ENCODE data around the gene TRABD. TPM values are rescaled to one million over a fixed set of nuclear protein-coding genes. Genes with fewer than 3 reads are reported as not detected.

The TRABD gene
- total RNA-seq, 4 donors from 2014 or later, result 18.3 to 43.1 (median 28.4) TPM

- ATAC-seq (ENCODE audit: low FRiP score) (no peak), DNase-seq (ENCODE audit: low spot score) (no peak)
- no peak for TF ChIP-seq CTCF (IDR thresholded peaks at IDR 0.05)
Observed at GRCh38 chr22:50217543-50218152, 31.9 kb downstream of the TRABD start.

- no peak for ATAC-seq (ENCODE audit: low FRiP score)
- DNase-seq (ENCODE audit: low spot score), result no peak
Observed at GRCh38 chr22:50218153-50218995, 32.7 kb downstream of the TRABD start.

GRCh38 chr22:50218996-50219727 is 33.4 kb downstream of the TRABD start:
- ATAC-seq (ENCODE audit: low FRiP score) (peak; percentile 82), DNase-seq (ENCODE audit: low spot score) (peak; percentile 51)
- TF ChIP-seq CTCF (IDR thresholded peaks at IDR 0.05), result no peak

More at GRCh38 chr22:50218153-50218995, 32.7 kb downstream of the TRABD start:
- no peak for TF ChIP-seq CTCF (IDR thresholded peaks at IDR 0.05)

GRCh38 chr22:50219800-50220602 is 34.3 kb downstream of the TRABD start:
- ATAC-seq (ENCODE audit: low FRiP score) (no peak), DNase-seq (ENCODE audit: low spot score) (no peak)
- TF ChIP-seq CTCF (IDR thresholded peaks at IDR 0.05), result no peak

- no peak for TF ChIP-seq CTCF (IDR thresholded peaks at IDR 0.05)
- no peak for ATAC-seq (ENCODE audit: low FRiP score)
- no peak for DNase-seq (ENCODE audit: low spot score)
Observed at GRCh38 chr22:50220603-50221409, 35.1 kb downstream of the TRABD start.

Measured in omental fat pad (tissue), 4 donors.